Prostate gland (tissue), 2 donors: Measurements from ENCODE around the gene ZBTB16.

ENCODE experiments used
- POLR2AphosphoS5 ChIP-seq: sonication (generic); formaldehyde crosslinking; IDR thresholded peaks from one replicate; pipeline ENCODE4 v1.6.1; 2017; ENCODE audit warnings: antibody characterized with exemption
- TF ChIP-seq, protein P1 (sequence below), 4 experiments: fragments of 200-600 bp in 2 of 4; fragments of 450-650 bp in 2 of 4; sonication (generic) in 2 of 4; IDR thresholded peaks; 1 replicate in 3 of 4; 2 replicates in 1 of 4; pipeline ENCODE4 v1.5.1; 2016 to 2019; ENCODE audit warnings: antibody characterized with exemption in 4 of 4, mild to moderate bottlenecking in 2 of 4, moderate library complexity in 2 of 4

DNA sequence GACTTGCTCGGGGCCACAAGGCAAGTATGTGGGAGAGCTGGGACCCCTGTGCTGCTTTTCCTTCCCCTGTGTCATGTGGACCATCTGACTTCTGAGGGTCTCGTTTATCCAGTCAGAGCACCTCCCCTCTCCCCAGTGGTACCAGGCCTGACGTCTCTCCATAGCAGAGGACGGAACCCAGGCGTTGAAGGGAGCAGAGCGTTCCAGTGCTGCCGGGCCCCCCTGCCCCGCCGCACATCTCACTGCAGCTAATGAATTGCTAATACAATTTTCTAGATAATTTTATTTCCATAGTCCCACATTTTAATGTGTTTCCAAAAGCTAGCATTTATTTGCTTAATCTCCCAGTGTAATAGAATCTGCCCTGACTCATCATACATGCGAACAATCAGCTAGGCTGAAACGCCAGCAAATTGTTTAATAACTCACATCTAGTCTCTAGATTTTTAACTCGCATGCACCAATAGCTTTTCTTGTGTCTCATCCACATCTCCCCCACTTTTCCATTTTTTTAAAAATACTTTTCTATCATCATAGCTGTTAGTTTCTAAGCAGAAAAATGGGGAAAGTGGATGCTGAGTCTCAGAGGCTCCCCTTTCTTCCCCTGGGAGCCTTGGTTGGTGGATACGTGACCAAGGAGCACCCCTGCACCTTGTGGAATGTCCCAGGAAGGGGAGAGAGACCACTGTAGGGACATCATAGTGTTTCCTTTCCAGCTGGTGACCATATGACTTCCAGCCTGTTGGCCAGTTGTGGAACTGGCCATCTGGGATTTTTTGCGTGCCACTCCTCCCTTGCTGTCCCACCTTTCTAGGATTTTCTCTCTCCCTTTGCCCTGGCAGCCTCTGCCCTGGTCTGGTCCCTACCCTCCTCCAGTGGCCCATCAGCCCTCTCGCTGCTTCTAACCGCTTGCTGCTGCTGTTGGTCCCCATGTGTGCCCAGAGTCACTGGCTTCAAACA is 178.1 kb downstream of the ZBTB16 start:
- TF ChIP-seq POLR2AphosphoS5 = no peak
- TF ChIP-seq, protein P1, sequence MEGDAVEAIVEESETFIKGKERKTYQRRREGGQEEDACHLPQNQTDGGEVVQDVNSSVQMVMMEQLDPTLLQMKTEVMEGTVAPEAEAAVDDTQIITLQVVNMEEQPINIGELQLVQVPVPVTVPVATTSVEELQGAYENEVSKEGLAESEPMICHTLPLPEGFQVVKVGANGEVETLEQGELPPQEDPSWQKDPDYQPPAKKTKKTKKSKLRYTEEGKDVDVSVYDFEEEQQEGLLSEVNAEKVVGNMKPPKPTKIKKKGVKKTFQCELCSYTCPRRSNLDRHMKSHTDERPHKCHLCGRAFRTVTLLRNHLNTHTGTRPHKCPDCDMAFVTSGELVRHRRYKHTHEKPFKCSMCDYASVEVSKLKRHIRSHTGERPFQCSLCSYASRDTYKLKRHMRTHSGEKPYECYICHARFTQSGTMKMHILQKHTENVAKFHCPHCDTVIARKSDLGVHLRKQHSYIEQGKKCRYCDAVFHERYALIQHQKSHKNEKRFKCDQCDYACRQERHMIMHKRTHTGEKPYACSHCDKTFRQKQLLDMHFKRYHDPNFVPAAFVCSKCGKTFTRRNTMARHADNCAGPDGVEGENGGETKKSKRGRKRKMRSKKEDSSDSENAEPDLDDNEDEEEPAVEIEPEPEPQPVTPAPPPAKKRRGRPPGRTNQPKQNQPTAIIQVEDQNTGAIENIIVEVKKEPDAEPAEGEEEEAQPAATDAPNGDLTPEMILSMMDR (IDR thresholded peaks at IDR 0.05) = no peak
